Neural progenitor cell (in vitro differentiated cells): ENCODE results near the gene ELMO1.

ENCODE experiments used
- EZH2 ChIP-seq: fragments of 200-600 bp; sonication (generic); IDR thresholded peaks from 2 replicates; pipeline ENCODE4 v1.6.1; 2017; ENCODE audit warnings: antibody characterized with exemption, mild to moderate bottlenecking, moderate library complexity
- EZH2phosphoT487 ChIP-seq: fragments of 200-600 bp; sonication (generic); IDR thresholded peaks from 2 replicates; pipeline ENCODE4 v1.6.1; 2017; ENCODE audit warnings: antibody characterized with exemption
- TF ChIP-seq, protein P1 (sequence below): fragments of 200-600 bp; sonication (generic); IDR thresholded peaks from 2 replicates; pipeline ENCODE4 v1.5.1; 2017; ENCODE audit warnings: antibody characterized with exemption, mild to moderate bottlenecking

- TF ChIP-seq, protein P1, sequence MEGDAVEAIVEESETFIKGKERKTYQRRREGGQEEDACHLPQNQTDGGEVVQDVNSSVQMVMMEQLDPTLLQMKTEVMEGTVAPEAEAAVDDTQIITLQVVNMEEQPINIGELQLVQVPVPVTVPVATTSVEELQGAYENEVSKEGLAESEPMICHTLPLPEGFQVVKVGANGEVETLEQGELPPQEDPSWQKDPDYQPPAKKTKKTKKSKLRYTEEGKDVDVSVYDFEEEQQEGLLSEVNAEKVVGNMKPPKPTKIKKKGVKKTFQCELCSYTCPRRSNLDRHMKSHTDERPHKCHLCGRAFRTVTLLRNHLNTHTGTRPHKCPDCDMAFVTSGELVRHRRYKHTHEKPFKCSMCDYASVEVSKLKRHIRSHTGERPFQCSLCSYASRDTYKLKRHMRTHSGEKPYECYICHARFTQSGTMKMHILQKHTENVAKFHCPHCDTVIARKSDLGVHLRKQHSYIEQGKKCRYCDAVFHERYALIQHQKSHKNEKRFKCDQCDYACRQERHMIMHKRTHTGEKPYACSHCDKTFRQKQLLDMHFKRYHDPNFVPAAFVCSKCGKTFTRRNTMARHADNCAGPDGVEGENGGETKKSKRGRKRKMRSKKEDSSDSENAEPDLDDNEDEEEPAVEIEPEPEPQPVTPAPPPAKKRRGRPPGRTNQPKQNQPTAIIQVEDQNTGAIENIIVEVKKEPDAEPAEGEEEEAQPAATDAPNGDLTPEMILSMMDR: no peak
- TF ChIP-seq EZH2phosphoT487 (no peak), EZH2 (no peak)
Observed at GRCh38 chr7:36810032-36810431, 638.6 kb downstream of the ELMO1 start.
